ENCODE results near the gene VSX1.

- TF ChIP-seq CTCF (optimal IDR thresholded peaks at IDR 0.05 in 1 of 3, IDR thresholded peaks at IDR 0.05 in 1 of 3, conservative IDR thresholded peaks at IDR 0.05 in 1 of 3; ENCODE audit: extremely low read depth in 1 of 3, insufficient read depth in 2 of 3, low read length in 3 of 3) (no peak), EZH2 (IDR thresholded peaks at IDR 0.05; ENCODE audit: low read length) (no peak)
Measured at GRCh38 chr20:25038591-25039015, 43.3 kb downstream of the VSX1 start.
